WTC11 (cell line): Measurements from ENCODE around the gene GOLGA6L9.
"Not testable (repeated sequence)": the region's sequence is repeated elsewhere in the genome, so short reads cannot be mapped to it uniquely, and the experiment has no call there.

Experiments
- ELF4 ChIP-seq: sonication (generic); formaldehyde crosslinking; IDR thresholded peaks from 2 replicates; pipeline ENCODE4 v1.8.1; 2022; ENCODE audit warnings: low read depth, mild to moderate bottlenecking, moderate library complexity, missing genetic modification reagents
- ETV6 ChIP-seq: sonication (generic); formaldehyde crosslinking; IDR thresholded peaks from 2 replicates; pipeline ENCODE4 v1.8.1; 2022; ENCODE audit warnings: mild to moderate bottlenecking, missing genetic modification reagents
- KAT7 ChIP-seq: sonication (generic); formaldehyde crosslinking; IDR thresholded peaks from 2 replicates; pipeline ENCODE4 v1.8.1; 2023; ENCODE audit warnings: missing genetic modification reagents, mild to moderate bottlenecking, borderline replicate concordance
- NR1H2 ChIP-seq: sonication (generic); formaldehyde crosslinking; IDR thresholded peaks from 2 replicates; pipeline ENCODE4 v1.9.0; 2021; ENCODE audit warnings: mild to moderate bottlenecking, moderate library complexity, missing genetic modification reagents
- SMAD3 ChIP-seq: sonication (generic); formaldehyde crosslinking; IDR thresholded peaks from 2 replicates; pipeline ENCODE4 v1.8.0; 2022; ENCODE audit warnings: missing genetic modification reagents, mild to moderate bottlenecking, borderline replicate concordance
- SP1 ChIP-seq: sonication (generic); formaldehyde crosslinking; conservative IDR thresholded peaks from 2 replicates; pipeline ENCODE4 v1.8.1; 2022; ENCODE audit warnings: missing genetic modification reagents
- TCF7 ChIP-seq: sonication (generic); formaldehyde crosslinking; IDR thresholded peaks from 2 replicates; pipeline ENCODE4 v1.8.0; 2022; ENCODE audit warnings: mild to moderate bottlenecking, low read depth, missing genetic modification reagents, moderate library complexity
- TEAD4 ChIP-seq: sonication (generic); formaldehyde crosslinking; IDR thresholded peaks from 2 replicates; pipeline ENCODE4 v1.8.0; 2022; ENCODE audit warnings: mild to moderate bottlenecking, missing genetic modification reagents
- TF ChIP-seq, protein P1 (sequence below): fragments of 200-600 bp; IDR thresholded peaks from 2 replicates; pipeline ENCODE4 v1.8.0; 2022; ENCODE audit warnings: antibody characterized with exemption
- TF ChIP-seq, protein P2 (sequence below): sonication (generic); formaldehyde crosslinking; IDR thresholded peaks from 2 replicates; pipeline ENCODE4 v1.8.0; 2022; ENCODE audit warnings: mild to moderate bottlenecking, missing genetic modification reagents
- TF ChIP-seq, protein P3 (sequence below): sonication (generic); formaldehyde crosslinking; IDR thresholded peaks from 2 replicates; pipeline ENCODE4 v1.8.1; 2022; ENCODE audit warnings: low read depth, missing genetic modification reagents, borderline replicate concordance

DNA sequence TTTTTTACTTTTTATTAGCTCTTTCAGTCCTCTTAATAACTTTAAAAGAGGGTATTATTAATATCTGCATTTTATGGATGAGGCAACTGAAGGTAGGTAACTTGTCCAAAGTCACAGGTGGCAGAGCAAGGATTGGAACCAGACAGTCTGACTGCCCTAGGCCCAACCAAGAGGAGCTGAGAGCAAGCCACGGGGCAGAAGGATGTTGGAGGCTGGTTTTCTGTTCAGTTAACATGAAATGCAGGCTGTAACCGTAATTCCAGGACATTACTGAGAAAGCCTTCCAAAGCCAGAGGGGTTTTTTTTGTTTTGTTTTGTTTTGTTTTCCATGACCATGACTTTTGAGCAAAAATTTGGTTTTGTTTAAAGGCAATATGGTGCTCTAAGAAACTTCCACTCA is 9.1 kb upstream of the GOLGA6L9 start:
- TF ChIP-seq, protein P1, sequence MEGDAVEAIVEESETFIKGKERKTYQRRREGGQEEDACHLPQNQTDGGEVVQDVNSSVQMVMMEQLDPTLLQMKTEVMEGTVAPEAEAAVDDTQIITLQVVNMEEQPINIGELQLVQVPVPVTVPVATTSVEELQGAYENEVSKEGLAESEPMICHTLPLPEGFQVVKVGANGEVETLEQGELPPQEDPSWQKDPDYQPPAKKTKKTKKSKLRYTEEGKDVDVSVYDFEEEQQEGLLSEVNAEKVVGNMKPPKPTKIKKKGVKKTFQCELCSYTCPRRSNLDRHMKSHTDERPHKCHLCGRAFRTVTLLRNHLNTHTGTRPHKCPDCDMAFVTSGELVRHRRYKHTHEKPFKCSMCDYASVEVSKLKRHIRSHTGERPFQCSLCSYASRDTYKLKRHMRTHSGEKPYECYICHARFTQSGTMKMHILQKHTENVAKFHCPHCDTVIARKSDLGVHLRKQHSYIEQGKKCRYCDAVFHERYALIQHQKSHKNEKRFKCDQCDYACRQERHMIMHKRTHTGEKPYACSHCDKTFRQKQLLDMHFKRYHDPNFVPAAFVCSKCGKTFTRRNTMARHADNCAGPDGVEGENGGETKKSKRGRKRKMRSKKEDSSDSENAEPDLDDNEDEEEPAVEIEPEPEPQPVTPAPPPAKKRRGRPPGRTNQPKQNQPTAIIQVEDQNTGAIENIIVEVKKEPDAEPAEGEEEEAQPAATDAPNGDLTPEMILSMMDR = not testable (repeated sequence)
- TF ChIP-seq TEAD4 (CRISPR knock-in tag); NR1H2 (CRISPR knock-in tag); TCF7 (CRISPR knock-in tag); ELF4 (CRISPR knock-in tag); ETV6; SMAD3 (CRISPR knock-in tag); SP1 (CRISPR knock-in tag); KAT7 (CRISPR knock-in tag): not testable (repeated sequence)
- TF ChIP-seq, protein P2, sequence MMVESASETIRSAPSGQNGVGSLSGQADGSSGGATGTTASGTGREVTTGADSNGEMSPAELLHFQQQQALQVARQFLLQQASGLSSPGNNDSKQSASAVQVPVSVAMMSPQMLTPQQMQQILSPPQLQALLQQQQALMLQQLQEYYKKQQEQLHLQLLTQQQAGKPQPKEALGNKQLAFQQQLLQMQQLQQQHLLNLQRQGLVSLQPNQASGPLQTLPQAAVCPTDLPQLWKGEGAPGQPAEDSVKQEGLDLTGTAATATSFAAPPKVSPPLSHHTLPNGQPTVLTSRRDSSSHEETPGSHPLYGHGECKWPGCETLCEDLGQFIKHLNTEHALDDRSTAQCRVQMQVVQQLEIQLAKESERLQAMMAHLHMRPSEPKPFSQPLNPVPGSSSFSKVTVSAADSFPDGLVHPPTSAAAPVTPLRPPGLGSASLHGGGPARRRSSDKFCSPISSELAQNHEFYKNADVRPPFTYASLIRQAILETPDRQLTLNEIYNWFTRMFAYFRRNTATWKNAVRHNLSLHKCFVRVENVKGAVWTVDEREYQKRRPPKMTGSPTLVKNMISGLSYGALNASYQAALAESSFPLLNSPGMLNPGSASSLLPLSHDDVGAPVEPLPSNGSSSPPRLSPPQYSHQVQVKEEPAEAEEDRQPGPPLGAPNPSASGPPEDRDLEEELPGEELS (CRISPR knock-in tag) = not testable (repeated sequence)
- TF ChIP-seq, protein P3, sequence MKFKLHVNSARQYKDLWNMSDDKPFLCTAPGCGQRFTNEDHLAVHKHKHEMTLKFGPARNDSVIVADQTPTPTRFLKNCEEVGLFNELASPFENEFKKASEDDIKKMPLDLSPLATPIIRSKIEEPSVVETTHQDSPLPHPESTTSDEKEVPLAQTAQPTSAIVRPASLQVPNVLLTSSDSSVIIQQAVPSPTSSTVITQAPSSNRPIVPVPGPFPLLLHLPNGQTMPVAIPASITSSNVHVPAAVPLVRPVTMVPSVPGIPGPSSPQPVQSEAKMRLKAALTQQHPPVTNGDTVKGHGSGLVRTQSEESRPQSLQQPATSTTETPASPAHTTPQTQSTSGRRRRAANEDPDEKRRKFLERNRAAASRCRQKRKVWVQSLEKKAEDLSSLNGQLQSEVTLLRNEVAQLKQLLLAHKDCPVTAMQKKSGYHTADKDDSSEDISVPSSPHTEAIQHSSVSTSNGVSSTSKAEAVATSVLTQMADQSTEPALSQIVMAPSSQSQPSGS (CRISPR knock-in tag) = not testable (repeated sequence)
